ENCODE data around the gene TTC14. TPM values are rescaled to one million over a fixed set of nuclear protein-coding genes. Genes with fewer than 3 reads are reported as not detected.
A peak's percentile ranks its signal among the peaks of the same experiment; 100 is the strongest.

The TTC14 gene
- total and polyA plus RNA-seq, 2 of the 13 experiments (the other 11 are each of a cell fraction or from before 2014, with no cell fraction given) = 28.1 to 35.9 TPM

- no peak for TF ChIP-seq LRRFIP1 (CRISPR knock-in tag; conservative IDR thresholded peaks at IDR 0.05)
- TF ChIP-seq ZNF674 (CRISPR knock-in tag; IDR thresholded peaks at IDR 0.05; ENCODE audit: low read depth) = no peak
- peak; percentile 92 for TF ChIP-seq POLR2AphosphoS5 (IDR thresholded peaks at IDR 0.05; ENCODE audit: low read depth, low read length)
- TF ChIP-seq ATF1 (CRISPR knock-in tag; IDR thresholded peaks at IDR 0.05) = peak; percentile 73
- no peak for TF ChIP-seq TRIM22 (IDR thresholded peaks at IDR 0.05)
- TF ChIP-seq ZNF256 (CRISPR knock-in tag; conservative IDR thresholded peaks at IDR 0.05) = 0 out of 2 replicates have a peak, but pooled peaks have one; percentile 48
- TF ChIP-seq, protein P1, sequence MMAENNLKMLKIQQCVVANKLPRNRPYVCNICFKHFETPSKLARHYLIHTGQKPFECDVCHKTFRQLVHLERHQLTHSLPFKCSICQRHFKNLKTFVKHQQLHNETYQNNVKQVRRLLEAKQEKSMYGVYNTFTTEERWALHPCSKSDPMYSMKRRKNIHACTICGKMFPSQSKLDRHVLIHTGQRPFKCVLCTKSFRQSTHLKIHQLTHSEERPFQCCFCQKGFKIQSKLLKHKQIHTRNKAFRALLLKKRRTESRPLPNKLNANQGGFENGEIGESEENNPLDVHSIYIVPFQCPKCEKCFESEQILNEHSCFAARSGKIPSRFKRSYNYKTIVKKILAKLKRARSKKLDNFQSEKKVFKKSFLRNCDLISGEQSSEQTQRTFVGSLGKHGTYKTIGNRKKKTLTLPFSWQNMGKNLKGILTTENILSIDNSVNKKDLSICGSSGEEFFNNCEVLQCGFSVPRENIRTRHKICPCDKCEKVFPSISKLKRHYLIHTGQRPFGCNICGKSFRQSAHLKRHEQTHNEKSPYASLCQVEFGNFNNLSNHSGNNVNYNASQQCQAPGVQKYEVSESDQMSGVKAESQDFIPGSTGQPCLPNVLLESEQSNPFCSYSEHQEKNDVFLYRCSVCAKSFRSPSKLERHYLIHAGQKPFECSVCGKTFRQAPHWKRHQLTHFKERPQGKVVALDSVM (CRISPR knock-in tag; IDR thresholded peaks at IDR 0.05) = peak; percentile 17; the same call in 1 of the 2 replicates
- TF ChIP-seq KAT2B (IDR thresholded peaks at IDR 0.05; ENCODE audit: borderline replicate concordance, low read depth, low read length) = no peak
- TF ChIP-seq FOXK2 (IDR thresholded peaks at IDR 0.05) = peak; percentile 51; the same call in 1 of the 2 replicates
- TF ChIP-seq SETDB1 (CRISPR knock-in tag; IDR thresholded peaks at IDR 0.05; ENCODE audit: borderline replicate concordance) = peak; percentile 54; the same call in 1 of the 2 replicates
- TF ChIP-seq THAP7 (CRISPR knock-in tag; IDR thresholded peaks at IDR 0.05) = peak; percentile 94; the same call in 1 of the 2 replicates
- TF ChIP-seq SUZ12 (IDR thresholded peaks at IDR 0.05; ENCODE audit: low read depth, low read length) = no peak
- TF ChIP-seq GABPB1 (CRISPR knock-in tag; IDR thresholded peaks at IDR 0.05) = peak; percentile 99
- no peak for TF ChIP-seq ZKSCAN8 (CRISPR knock-in tag; IDR thresholded peaks at IDR 0.05; ENCODE audit: borderline replicate concordance)
- peak; percentile 25; the same call in 1 of the 2 replicates for TF ChIP-seq E2F1 (CRISPR knock-in tag; IDR thresholded peaks at IDR 0.05)
- no peak for TF ChIP-seq SRY (CRISPR knock-in tag; IDR thresholded peaks at IDR 0.05)
- TF ChIP-seq ZMYM2 (CRISPR knock-in tag; IDR thresholded peaks at IDR 0.05) = peak; percentile 65; the same call in 1 of the 2 replicates
- peak; percentile 46; the same call in 1 of the 2 replicates for TF ChIP-seq ZZZ3 (CRISPR knock-in tag; IDR thresholded peaks at IDR 0.05; ENCODE audit: borderline replicate concordance)
- TF ChIP-seq ZNF430 (CRISPR knock-in tag; IDR thresholded peaks at IDR 0.05) = peak; percentile 69
- no peak for TF ChIP-seq ZNF367 (CRISPR knock-in tag; IDR thresholded peaks at IDR 0.05; ENCODE audit: borderline replicate concordance)
- peak; percentile 93 for TF ChIP-seq CHD2 (IDR thresholded peaks at IDR 0.05; ENCODE audit: low read depth, low read length)
- TF ChIP-seq CCDC6 (CRISPR knock-in tag; IDR thresholded peaks at IDR 0.05) = peak; percentile 77; the same call in 1 of the 2 replicates
Observed at GRCh38 chr3:180601688-180602666, at the start of gene TTC14 (continued).

Measured in HepG2 (cell line).